Activated CD8-positive, alpha-beta memory T cell treated with anti-CD3 and anti-CD28 coated beads, Interleukin-2, amount 50 U/mL, for 24 hours (primary cell): ENCODE measurements around the gene GSN.
"Not testable (repeated sequence)": the region's sequence is repeated elsewhere in the genome, so short reads cannot be mapped to it uniquely, and the experiment has no call there.

ENCODE experiments used
- DNase-seq: peaks from one replicate; pipeline ENCODE4 v3.0.0-alpha.2; 2020; ENCODE audit errors: extremely low read depth

The GSN gene

GRCh38 chr9:121288673-121289025, 20.7 kb downstream of the GSN start:
- DNase-seq = no peak

GRCh38 chr9:121289026-121289771, 21.2 kb downstream of the GSN start:
- no peak for DNase-seq

- DNase-seq = no peak
These were observed 21.9 kb downstream of the GSN start for GRCh38 chr9:121289772-121290370.

- DNase-seq = not testable (repeated sequence)
These were observed 23.6 kb downstream of the GSN start for GRCh38 chr9:121291536-121291935.

GRCh38 chr9:121292051-121292450, 24.1 kb downstream of the GSN start:
- DNase-seq = no peak

- DNase-seq = no peak
These were observed 24.9 kb downstream of the GSN start for GRCh38 chr9:121292801-121293241.

GRCh38 chr9:121294151-121294743, 26.3 kb downstream of the GSN start:
- no peak for DNase-seq

GRCh38 chr9:121294866-121295661, 27.1 kb downstream of the GSN start:
- DNase-seq = no peak

GRCh38 chr9:121295662-121296191, 27.8 kb downstream of the GSN start:
- no peak for DNase-seq

GRCh38 chr9:121296213-121297127, 28.5 kb downstream of the GSN start:
- DNase-seq = no peak

GRCh38 chr9:121297389-121297788, 29.4 kb downstream of the GSN start:
- DNase-seq = no peak

- DNase-seq = no peak
These were observed 30.1 kb downstream of the GSN start for GRCh38 chr9:121298016-121298538.

- no peak for DNase-seq
These were observed 30.9 kb downstream of the GSN start for GRCh38 chr9:121298689-121299466.

GRCh38 chr9:121299467-121300282, 31.7 kb downstream of the GSN start:
- no peak for DNase-seq

- no peak for DNase-seq
These were observed 32.5 kb downstream of the GSN start for GRCh38 chr9:121300283-121301119.

GRCh38 chr9:121301881-121302286, 33.9 kb downstream of the GSN start:
- no peak for DNase-seq

- no peak for DNase-seq
These were observed 34.4 kb downstream of the GSN start for GRCh38 chr9:121302341-121302740.

- DNase-seq = no peak
These were observed 34.8 kb downstream of the GSN start for GRCh38 chr9:121302786-121303185.
